ENCODE data around the gene ITCH.

DNA sequence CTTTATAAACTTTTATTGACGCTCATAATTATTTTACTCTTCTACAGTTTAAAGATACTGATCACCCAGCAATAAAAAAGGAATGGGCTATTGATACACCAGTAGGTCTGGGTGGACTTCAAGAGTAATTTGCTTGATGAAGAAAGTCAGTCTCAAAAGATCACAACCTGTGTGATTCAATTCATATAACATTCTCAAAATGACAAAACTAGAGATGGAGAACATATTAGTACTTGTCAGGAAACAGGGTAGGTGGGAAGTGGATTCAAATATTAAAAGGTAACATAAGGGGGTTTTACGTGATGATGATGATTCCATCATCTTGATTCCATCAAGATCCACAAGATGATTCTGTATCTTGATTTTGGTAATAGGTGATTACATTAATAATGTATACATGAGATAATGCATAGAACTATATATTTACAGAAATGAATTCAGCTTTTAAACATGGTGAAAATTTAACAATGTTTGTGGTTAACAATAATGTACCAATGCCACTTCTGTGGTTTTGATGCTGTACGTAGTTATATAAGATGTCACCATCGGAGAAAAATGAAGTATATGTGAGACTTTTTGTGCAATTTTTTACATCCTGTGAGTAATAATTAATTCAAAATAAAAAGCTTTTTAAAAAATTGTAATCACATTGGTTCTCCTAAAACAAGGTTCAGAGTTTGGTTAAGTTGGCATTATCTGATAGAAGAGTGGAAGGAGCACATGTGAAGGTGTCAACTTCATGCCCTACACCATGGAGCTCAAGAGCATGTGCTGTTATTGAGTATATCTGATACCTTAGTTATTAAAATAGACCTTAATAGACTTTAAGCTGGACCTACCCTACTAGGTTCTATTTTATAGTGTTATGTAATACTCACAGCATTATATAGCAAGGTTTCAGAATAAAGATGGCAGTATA lies 86.9 kb downstream of the ITCH start:
- TF ChIP-seq, protein P1, sequence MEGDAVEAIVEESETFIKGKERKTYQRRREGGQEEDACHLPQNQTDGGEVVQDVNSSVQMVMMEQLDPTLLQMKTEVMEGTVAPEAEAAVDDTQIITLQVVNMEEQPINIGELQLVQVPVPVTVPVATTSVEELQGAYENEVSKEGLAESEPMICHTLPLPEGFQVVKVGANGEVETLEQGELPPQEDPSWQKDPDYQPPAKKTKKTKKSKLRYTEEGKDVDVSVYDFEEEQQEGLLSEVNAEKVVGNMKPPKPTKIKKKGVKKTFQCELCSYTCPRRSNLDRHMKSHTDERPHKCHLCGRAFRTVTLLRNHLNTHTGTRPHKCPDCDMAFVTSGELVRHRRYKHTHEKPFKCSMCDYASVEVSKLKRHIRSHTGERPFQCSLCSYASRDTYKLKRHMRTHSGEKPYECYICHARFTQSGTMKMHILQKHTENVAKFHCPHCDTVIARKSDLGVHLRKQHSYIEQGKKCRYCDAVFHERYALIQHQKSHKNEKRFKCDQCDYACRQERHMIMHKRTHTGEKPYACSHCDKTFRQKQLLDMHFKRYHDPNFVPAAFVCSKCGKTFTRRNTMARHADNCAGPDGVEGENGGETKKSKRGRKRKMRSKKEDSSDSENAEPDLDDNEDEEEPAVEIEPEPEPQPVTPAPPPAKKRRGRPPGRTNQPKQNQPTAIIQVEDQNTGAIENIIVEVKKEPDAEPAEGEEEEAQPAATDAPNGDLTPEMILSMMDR (IDR thresholded peaks at IDR 0.05) = no peak
- TF ChIP-seq, protein P2, sequence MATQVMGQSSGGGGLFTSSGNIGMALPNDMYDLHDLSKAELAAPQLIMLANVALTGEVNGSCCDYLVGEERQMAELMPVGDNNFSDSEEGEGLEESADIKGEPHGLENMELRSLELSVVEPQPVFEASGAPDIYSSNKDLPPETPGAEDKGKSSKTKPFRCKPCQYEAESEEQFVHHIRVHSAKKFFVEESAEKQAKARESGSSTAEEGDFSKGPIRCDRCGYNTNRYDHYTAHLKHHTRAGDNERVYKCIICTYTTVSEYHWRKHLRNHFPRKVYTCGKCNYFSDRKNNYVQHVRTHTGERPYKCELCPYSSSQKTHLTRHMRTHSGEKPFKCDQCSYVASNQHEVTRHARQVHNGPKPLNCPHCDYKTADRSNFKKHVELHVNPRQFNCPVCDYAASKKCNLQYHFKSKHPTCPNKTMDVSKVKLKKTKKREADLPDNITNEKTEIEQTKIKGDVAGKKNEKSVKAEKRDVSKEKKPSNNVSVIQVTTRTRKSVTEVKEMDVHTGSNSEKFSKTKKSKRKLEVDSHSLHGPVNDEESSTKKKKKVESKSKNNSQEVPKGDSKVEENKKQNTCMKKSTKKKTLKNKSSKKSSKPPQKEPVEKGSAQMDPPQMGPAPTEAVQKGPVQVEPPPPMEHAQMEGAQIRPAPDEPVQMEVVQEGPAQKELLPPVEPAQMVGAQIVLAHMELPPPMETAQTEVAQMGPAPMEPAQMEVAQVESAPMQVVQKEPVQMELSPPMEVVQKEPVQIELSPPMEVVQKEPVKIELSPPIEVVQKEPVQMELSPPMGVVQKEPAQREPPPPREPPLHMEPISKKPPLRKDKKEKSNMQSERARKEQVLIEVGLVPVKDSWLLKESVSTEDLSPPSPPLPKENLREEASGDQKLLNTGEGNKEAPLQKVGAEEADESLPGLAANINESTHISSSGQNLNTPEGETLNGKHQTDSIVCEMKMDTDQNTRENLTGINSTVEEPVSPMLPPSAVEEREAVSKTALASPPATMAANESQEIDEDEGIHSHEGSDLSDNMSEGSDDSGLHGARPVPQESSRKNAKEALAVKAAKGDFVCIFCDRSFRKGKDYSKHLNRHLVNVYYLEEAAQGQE (IDR thresholded peaks at IDR 0.05; ENCODE audit: insufficient read depth in 1 of 2, low read depth in 2 of 2, low read length in 1 of 2) = no peak
